Astrocyte of the cerebellum (primary cell): ENCODE results near the gene EZH2.

Source experiments
- DNase-seq: peaks from one replicate; pipeline ENCODE4 v3.0.0-alpha.2; 2011; ENCODE audit warnings: low read depth
- H3K4me3 ChIP-seq: 2 replicates; pipeline ENCODE4 v1.5.1; 2011; ENCODE audit warnings: mild to moderate bottlenecking, low read depth, low read length, moderate library complexity
- in situ Hi-C: cut with HindIII; loops from 2 replicates; pipeline ENCODE4 v1.10.0; 2017; ENCODE audit warnings: low sequenced_read_pairs
- TF ChIP-seq, protein P1 (sequence below): IDR thresholded peaks from 2 replicates; pipeline ENCODE4 v1.5.1; 2012; ENCODE audit warnings: low read length, low read depth, moderate library complexity, mild to moderate bottlenecking; ENCODE audit errors: missing control alignments

EZH2 gene

DNA sequence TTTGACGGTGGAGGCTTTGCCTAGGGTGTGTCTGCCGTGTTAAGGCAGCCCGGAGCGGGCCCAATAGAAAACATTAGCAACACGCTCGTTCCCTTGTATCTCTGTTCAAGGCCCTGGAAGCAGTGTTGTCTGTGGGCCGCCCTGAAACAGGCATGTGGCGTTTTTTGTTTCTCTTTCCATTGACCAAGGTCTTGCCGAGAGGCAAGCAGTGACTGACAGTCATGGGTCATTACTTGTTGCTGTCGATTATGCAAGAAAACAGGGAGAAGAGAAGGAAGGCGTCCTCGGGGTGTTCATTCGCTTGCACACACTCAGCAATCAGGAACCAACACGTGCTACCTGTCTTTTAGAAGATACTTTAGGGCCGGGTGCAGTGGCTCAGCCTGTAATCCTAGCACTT is 92.5 kb downstream of the EZH2 start:
- TF ChIP-seq, protein P1, sequence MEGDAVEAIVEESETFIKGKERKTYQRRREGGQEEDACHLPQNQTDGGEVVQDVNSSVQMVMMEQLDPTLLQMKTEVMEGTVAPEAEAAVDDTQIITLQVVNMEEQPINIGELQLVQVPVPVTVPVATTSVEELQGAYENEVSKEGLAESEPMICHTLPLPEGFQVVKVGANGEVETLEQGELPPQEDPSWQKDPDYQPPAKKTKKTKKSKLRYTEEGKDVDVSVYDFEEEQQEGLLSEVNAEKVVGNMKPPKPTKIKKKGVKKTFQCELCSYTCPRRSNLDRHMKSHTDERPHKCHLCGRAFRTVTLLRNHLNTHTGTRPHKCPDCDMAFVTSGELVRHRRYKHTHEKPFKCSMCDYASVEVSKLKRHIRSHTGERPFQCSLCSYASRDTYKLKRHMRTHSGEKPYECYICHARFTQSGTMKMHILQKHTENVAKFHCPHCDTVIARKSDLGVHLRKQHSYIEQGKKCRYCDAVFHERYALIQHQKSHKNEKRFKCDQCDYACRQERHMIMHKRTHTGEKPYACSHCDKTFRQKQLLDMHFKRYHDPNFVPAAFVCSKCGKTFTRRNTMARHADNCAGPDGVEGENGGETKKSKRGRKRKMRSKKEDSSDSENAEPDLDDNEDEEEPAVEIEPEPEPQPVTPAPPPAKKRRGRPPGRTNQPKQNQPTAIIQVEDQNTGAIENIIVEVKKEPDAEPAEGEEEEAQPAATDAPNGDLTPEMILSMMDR = no peak
- in situ Hi-C loops = no loop called here
- H3K4me3 ChIP-seq = no peak overlapping the region
- no peak for DNase-seq

DNA sequence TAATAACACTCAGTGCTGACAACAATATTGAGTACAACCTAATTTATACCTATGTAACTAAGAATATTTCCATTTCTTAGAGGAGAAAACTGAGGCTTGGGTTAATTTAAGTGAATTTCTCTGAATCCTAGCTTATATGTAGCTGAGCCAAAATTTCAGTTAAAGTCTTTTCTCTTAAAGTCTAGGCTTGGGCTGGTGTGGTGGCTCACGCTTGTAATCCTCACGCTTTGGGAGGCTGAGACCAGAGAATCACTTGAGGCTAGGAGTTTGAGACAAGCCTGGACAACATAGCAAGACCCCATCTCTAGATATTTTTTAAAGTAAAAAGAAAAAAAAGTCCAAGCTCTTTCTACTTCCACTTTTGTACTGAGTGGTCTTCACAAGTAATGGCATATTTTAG is 93.2 kb downstream of the EZH2 start:
- no peak for DNase-seq
- H3K4me3 ChIP-seq = no peak overlapping the region
- TF ChIP-seq, protein P1 = no peak
- in situ Hi-C loops = no loop called here

DNA sequence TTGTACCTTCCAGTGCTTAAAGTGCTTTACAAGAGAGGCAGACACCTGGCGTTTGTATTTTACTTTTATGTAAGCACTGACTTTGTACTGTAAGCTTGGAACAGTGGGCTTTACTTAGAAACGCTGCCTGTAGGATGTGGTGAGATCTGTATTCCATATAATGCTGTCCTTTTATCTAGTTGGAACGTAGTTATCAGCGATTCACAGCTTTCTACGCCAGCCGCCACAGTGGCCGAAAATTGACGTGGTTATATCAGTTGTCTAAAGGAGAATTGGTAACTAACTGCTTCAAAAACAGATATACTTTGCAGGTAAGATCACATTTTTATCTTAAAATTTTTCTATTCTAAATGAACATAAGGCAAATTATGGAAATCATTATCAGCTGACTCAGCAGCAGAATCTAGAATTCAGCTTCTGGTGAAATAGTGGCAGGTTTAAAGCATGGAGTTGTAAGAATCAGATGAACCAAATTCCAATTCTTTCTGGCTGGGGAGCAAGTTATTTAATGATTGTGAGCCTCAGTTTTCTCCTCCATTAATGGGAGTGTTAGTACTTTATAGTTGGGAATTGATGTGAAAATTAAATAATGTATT is 93.9 kb downstream of the EZH2 start:
- TF ChIP-seq, protein P1 = no peak
- in situ Hi-C loops = no loop called here
- no peak for DNase-seq
- no peak overlapping the region for H3K4me3 ChIP-seq

DNA sequence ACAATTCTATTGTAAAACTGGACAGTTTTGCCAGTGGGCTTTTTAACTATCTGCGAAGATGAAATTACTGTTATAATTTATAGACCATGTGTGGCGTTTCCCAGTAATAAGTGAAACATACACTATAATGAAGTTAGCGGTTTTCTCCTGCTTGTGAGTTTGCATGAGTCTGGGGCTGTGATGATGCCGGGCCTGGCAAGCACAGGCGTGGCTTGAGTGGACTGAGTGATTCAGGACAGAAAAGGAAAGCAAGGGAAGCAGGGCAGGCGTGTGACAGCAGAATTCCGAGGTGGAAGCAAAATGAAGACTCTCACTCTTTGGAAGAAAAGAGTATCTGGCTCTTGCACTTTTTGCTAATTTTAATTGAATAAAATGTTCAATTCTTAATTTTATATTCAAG is 94.9 kb downstream of the EZH2 start:
- in situ Hi-C loops = no loop called here
- no peak for DNase-seq
- H3K4me3 ChIP-seq = no peak overlapping the region
- TF ChIP-seq, protein P1 = no peak

DNA sequence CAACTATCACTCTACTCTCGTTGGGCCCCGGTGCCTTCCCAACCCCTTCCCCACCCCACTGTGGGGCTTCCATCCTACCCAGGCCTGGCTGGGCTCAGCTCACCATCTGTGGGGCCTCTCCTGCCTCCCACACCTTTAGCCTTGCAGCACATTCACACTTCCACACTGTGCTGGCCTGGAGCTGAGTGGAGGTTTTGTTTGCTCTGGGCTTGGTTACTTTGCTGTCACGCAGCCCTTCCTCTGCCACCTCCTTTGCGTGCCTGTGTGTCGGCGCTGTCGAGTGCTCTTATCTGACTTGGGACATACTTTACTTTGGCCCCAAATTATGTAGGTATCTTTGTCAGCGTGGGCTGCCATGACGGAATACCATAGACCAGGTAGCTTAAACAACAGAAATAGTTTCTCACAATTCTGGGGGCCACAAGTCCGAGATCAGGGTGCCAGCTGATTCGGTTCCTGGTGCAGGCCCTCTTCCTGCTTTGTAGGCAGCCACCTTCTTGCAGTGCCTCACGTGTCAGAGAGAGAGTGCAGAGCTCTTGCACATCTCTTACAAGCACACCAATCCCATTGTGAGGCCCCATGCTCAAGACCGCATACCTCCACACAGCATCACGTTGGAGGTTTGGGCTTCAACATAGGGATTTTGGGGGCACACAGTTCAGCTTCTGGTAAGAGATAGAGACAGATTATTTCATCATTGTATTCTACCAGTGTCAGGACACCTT is 96.4 kb downstream of the EZH2 start:
- in situ Hi-C loops = no loop called here
- H3K4me3 ChIP-seq = no peak overlapping the region
- TF ChIP-seq, protein P1 = no peak
- DNase-seq = no peak

DNA sequence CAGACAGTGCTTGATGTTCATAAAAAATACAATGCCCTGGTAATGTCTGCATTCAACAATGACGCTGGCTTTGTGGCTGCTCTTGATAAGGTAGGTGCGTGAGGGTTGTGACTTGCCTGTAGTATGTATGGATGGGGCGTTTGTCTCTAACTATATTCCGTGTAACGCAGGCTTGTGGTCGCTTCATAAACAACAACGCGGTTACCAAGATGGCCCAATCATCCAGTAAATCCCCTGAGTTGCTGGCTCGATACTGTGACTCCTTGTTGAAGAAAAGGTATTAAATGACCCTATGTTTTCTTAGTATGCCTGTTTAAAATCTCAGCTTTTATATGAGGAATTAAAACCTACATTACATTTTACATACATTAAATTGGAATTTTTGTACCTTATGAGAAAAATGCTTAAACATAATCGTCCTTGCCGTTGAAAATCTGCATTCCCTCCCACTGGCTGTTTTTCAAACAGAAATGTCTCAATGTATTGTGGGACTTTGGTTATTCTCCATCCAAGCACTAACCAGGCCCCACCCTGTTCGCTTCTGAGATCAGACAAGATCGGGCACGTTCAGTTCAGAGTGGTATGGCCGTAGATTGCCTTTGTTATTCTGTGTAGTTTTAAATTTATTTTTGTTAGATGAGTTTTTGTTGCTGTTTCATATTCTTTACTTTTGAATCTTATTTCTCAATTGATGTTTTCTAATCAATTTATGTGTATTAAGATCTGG is 100.1 kb downstream of the EZH2 start:
- TF ChIP-seq, protein P1 = no peak
- in situ Hi-C loops = no loop called here
- no peak overlapping the region for H3K4me3 ChIP-seq
- no peak for DNase-seq
